GM18498 (cell line): ENCODE data around the gene MYRFL.
A peak's percentile ranks its signal among the peaks of the same experiment; 100 is the strongest.
"Not testable (repeated sequence)": the region's sequence is repeated elsewhere in the genome, so short reads cannot be mapped to it uniquely, and the experiment has no call there.

Experiments used
- ATAC-seq: cut with Tn5 transposase; IDR thresholded peaks from one replicate; pipeline ENCODE4 v1.9.1; 2021; ENCODE audit warnings: mild to moderate bottlenecking, moderate library complexity; ENCODE audit not compliant: unreplicated experiment

Gene MYRFL

GRCh38 chr12:69985656-69986055, 160.6 kb downstream of the MYRFL start:
- peak; percentile 83 for ATAC-seq

- ATAC-seq = no peak
These were observed 161.1 kb downstream of the MYRFL start for GRCh38 chr12:69986114-69986513.

DNA sequence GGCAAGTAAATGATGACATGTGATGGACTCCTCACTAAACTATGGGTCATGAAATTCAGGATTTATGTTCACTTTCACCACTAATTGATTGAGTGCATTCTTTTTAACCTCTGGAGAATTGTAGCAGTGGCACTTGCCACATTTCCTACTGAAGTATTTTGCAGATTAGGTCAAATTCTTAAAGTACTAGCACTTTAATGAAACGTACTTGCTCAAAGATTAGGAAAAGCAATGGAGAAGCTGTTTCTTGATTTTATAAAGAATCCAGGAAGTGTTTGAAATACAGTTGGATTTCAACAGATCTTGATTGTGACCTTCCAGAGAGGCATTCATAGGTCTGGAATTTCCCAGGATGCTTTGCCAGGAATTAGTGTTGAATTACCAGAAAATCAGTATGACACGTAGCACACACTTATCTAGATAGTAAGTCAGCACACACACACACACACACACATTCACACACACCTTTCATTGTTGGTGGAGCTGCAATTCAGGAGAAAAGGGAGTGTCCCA, 162.6 kb downstream of the MYRFL start:
- no peak for ATAC-seq

DNA sequence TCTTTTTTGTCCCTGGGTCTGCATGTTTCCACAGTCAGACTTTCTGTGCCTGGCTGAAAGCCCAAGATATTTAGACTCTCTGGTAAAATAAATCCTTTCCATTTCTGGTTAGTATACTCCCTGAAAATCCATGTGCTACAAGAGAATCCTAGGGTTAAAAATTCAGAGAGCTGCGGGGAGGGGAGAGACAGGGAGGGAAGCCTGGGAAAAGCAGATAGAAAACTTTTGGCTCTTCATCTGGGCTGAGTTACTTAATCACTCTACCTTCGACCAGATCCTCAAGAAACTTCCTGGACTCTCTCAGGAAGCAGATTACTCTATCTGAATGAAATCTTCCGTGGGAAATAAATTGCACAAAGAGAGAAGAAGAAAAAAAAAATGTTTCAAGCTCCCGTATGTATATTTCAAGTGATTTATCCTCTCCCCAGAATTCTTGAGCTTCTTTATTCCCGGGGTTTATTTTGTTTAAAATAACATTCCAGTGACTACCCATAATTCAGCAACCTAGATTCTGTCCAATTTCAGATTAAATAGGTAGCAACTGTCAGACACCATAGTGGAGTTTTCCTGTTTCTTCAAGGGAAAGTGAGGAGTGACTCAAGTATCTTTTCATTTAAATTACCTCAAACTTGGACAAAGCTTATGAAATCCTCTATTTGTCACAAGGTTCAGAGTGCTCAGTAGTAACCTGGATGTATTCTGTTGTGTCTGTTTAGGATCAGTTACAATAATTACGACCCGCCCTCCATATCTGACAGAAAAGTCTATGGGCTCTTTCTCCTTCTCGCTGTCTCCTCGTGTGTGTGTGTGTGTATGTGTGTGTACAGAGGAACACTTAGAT, 163.7 kb downstream of the MYRFL start:
- ATAC-seq = no peak

DNA sequence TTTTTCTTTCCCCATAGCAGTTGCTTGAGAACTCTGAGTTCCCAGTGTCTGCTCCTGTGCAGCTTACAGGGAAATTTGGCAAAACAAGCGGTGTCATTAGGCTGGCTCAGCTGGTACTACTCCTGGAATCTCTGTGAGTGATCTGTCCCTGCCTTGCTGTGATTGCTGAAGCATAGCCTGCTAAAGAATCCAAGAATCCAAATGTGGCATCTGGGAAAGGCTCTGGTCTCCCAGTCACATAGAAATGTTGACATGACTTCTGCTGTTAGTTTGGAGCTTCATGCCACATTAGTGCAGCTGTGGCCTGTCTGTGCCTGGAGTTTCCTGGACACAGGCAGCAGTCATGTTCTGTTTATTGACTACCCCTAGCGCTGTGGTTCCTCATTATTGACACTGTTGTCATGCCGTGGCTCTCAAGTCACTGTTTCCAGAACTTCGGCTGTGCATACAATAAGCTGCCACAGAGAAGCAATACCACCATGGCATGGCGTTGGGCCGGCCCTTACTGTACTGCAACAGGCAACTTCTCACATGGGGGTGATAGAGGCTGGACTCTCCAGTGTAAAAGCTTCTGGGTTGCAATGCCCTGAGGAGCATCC, 166.8 kb downstream of the MYRFL start:
- ATAC-seq = no peak

DNA sequence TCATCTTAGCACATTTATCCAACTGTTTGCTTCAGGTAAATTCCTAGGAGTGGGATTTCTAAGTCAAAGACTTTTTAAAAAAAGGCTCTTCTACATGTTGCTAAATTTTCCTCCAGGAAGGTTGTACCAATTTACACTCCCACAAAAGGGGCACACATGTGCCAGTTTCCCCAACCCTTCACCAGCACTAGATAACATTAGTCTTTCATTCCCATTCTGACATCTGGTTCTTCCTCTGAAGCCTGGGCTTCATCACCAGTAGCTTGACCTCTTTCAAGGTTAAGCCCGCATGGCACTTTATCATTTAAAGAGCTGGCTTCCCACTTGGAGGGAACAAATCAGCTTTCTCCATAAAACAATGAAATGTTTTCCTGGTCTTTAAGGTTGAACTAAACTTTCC, 168.4 kb downstream of the MYRFL start:
- ATAC-seq = no peak

DNA sequence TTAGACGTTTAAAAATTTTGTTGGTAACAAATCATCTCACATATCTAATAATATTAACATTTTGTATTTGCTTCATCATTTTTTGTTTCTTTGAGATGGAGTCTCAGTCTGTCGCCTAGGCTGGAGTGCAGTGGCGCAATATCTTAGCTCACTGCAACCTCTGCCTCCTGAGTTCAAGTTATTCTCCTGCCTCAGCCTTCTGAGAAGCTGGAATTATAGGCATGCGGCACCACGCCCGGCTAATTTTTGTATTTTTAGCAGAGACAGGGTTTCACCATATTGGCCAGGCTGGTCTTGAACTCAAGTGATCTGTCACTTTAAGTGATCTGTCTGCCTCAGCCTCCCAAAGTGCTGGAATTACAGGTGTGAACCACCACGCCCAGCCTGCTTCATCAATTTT, 169.1 kb downstream of the MYRFL start:
- ATAC-seq = not testable (repeated sequence)

DNA sequence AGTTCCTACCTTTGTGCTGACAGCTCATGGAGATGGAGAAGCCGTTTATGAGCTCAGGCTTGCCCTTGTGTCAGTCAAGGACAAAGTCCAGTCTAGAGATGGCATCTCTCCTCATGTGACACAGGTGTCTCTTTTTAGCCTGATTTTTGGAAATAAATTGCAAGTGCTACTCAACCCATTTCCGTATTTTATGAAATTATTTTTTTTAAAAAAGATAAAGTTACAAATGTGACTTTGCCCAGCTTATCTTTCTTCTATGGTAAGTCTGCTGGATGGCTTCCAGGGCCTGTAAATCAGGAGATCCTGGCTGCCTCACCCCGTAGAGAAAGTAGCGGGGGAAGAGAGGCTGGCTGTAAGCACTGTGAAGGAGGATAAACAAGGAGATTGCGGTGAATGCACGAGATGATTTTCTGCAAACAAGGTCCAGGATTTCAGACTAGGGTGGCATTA, 169.7 kb downstream of the MYRFL start:
- ATAC-seq = no peak

DNA sequence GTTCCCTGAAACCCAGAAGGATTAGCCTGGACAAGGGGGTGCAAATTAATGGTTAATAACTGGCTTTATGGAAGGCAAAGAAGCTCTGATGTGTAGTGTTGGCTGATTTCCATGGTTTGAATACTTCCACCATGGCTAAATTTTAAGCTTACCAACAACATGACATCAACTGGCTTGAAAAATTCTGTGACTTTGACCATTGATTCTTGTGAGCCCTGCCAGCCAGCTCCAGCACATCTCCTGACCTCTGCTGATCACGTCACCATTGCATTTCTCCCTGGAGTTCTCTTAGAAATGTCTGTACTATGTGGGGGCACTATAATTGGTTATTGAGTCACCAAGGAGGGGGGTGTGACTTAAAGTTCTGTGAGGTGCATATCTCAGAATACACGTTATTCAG, 171.2 kb downstream of the MYRFL start:
- no peak for ATAC-seq

- ATAC-seq = no peak
These were observed 171.7 kb downstream of the MYRFL start for GRCh38 chr12:69996722-69997121.

DNA sequence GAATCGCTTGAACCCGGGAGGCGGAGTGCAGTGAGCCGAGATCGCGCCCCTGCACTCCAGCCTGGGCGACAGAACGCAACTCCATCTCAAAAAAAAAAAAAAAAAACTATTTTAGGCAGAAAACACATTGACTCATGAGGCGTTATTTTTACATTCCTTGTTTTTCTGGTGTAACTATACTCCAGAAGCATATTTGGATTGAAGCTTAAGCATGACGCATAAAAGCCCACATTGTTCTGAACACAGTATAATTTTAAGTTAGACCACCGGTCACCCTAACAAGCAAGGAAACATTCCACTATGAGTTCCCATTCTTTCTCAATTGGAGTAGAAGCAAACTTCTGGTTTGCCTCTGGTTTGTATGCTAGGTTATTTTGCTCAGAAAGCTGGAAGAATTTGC, 173.0 kb downstream of the MYRFL start:
- ATAC-seq = no peak

- ATAC-seq = no peak
These were observed 173.9 kb downstream of the MYRFL start for GRCh38 chr12:69998922-69999321.

DNA sequence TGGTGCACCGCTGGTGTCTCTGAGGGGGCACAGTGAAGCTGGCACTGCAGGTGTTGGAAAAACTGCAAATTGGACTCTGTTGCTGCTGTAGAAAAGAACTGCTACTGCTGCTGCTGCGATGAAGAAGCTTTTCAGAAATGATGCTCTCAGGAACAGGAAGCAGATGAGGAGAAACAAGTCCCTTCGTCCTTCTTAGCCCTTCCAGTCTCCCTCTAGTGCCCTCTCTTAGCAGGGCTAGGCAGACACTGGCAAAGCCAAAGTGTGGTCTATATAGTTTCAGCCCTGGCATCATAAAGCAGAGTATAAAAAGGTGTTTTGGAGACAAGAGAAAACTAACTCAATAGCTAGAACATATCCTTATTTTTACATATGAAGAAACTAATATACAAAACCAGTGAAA, 174.5 kb downstream of the MYRFL start:
- no peak for ATAC-seq

- no peak for ATAC-seq
These were observed 177.3 kb downstream of the MYRFL start for GRCh38 chr12:70002097-70002911.

DNA sequence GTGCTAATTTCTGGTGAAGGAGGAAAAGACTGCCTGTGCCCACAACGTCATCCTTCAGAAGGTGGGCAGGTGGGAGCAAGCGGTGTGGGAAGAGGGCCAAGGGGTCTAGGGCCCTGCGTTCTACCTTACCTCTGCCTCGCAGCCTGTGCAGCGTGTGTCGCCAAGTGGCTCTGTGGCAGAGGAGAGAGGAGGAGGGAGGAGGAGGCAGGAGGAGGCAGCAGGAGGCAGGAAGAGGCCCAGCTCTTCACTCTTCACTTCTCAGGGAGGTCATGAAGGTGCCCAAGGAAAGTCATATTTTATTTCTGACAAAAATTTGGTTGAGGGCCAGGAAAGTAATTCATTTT, 177.9 kb downstream of the MYRFL start:
- no peak for ATAC-seq

DNA sequence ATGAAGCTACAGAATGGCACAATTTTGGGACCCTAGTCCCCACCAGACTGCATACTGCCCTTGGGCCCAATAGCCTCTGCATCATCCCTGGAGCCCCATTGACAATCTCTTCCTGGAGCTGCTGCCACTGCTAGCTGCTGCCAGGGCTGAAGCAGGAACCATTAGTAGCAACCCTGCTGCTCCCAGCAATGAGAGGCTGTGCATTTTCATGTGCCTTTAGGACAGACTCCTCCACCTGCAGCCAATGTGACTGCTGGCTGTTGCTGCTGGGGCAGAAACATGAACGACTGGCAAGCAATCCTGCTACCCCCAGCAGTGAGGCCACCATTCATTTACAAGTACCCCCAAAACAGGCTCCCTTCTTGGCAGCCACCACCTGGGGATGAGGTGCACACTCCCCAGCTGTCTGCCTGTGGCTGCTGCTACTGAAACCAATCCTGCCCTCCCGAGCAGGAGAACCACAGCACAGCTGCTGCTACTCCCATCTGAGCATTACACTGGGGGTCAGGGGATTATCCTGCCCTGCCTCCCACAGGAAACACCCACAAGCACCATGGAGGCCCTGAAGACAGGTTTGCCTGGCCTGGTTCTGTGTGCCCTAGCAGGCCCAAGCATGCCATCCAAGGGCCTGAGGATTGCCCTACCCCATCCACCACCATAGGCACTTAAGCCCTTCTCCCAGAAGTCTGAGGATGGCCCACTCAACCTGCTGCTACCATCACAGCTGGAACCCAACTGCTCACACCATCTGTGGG, 181.0 kb downstream of the MYRFL start:
- no peak for ATAC-seq

DNA sequence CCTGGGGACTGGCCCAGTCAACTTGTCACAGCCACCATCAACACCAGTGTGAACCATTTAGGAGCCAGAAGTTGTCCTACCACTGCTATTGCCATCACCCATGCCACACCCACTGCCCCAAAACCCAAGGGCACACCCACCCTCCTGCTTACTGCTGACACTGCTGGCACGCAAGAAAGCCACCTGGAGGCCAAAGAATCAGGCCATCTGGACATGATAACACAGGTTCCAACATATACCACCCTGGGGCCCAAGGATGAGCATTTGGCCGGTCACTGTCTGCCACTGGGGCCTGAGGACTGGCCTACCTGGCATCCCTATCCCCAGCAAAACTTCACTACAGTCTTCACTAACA, 181.6 kb downstream of the MYRFL start:
- ATAC-seq = no peak

DNA sequence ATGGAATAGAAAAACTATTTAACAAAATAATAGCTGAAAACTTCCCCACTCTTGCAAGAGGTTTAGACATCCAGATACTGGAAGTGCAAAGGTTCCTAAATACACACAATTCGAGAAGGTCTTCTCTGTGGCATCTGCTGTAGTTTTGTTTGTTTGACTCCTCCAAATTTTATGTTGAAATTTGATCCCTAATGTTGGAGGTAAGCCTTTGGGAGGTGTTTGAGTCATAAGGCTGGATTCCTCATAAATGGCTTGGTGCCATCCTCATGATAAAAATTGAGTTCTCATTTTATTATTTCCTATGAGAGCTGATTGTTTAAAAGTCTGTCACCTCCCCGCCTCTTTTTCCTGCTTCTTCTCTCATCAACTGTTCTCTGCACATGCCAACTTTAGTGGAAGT, 182.7 kb downstream of the MYRFL start:
- no peak for ATAC-seq
